Spleen (tissue), 11 donors: Measurements from ENCODE around the gene SUN1. TPM values are rescaled to one million over a fixed set of nuclear protein-coding genes. Genes with fewer than 3 reads are reported as not detected.

Source experiments
- DNase-seq: peaks from one replicate; pipeline ENCODE4 v3.0.0-alpha.2; 2020
- H3K27ac ChIP-seq, 8 donors: fragments of 200-600 bp; sonication (generic) in 7 of 8; 1 replicate in 4 of 8; 2 replicates in 4 of 8; pipeline versions ENCODE4 v1.5.0 to v1.8.0; 2016 to 2021; ENCODE audit warnings: inconsistent platforms in 4 of 8, mild to moderate bottlenecking in 4 of 8, moderate library complexity in 1 of 8
- H3K27me3 ChIP-seq, 7 donors: fragments of 200-600 bp; sonication (generic) in 6 of 7; replicated peaks in 1 of 7; 1 replicate in 4 of 7; 2 replicates in 3 of 7; pipeline versions ENCODE4 v1.5.0 to v1.8.0; 2016 to 2021; ENCODE audit warnings: inconsistent platforms in 3 of 7, mild to moderate bottlenecking in 1 of 7
- H3K36me3 ChIP-seq, 6 donors: fragments of 200-600 bp; sonication (generic) in 5 of 6; 1 replicate in 4 of 6; 2 replicates in 2 of 6; pipeline versions ENCODE4 v1.5.0 to v1.8.0; 2016 to 2021; ENCODE audit warnings: inconsistent platforms in 2 of 6
- H3K4me1 ChIP-seq, 6 donors: fragments of 200-600 bp; sonication (generic) in 5 of 6; 1 replicate in 3 of 6; 2 replicates in 3 of 6; pipeline versions ENCODE4 v1.5.0 to v1.8.0; 2016 to 2021; ENCODE audit warnings: inconsistent platforms in 3 of 6
- H3K4me3 ChIP-seq, 8 donors: fragments of 200-600 bp; sonication (generic) in 7 of 8; 1 replicate in 4 of 8; 2 replicates in 4 of 8; pipeline versions ENCODE4 v1.5.0 to v1.8.0; 2016 to 2021; ENCODE audit warnings: inconsistent platforms in 4 of 8, mild to moderate bottlenecking in 4 of 8, moderate library complexity in 2 of 8
- H3K9me3 ChIP-seq, 8 donors: fragments of 200-600 bp; sonication (generic) in 7 of 8; 1 replicate in 4 of 8; 2 replicates in 4 of 8; pipeline versions ENCODE4 v1.5.0 to v1.8.0; 2016 to 2021; ENCODE audit warnings: inconsistent platforms in 4 of 8
- POLR2A ChIP-seq, 3 donors: fragments of 450-650 bp; IDR thresholded peaks; one replicate each; pipeline ENCODE4 v1.5.1; 2017; ENCODE audit warnings: antibody characterized with exemption in 3 of 3, mild to moderate bottlenecking in 1 of 3
- POLR2AphosphoS5 ChIP-seq, 3 donors: sonication (generic); formaldehyde crosslinking; IDR thresholded peaks; one replicate each; pipeline ENCODE4 v1.5.1; 2017; ENCODE audit warnings: antibody characterized with exemption in 3 of 3
- WGBS, 5 donors: extraction: QIAGEN DNeasy Blood & Tissue Kit in 3 of 5; methylation state at CpG; one replicate each; pipeline versions ENCODE4 v1.1.5 to v1.1.7; 2013 to 2018; 5-methylcytosine and 5-hydroxymethylcytosine counted together
- intact Hi-C: fragments of 100-400 bp; cut with DNase I; formaldehyde crosslinking; loops from one replicate; pipeline ENCODE4 v1.15.0; 2023; ENCODE audit warnings: low total_unique reads
- polyA plus RNA-seq, 3 donors: library from polyadenylated mRNA; stranded (reverse); fragments of 200-250 nt; gene quantifications; one replicate each; pipeline ENCODE4 v1.2.1, GENCODE V29; 2013
- total RNA-seq, 7 donors: library from RNA; depleted of rRNA in 3 of 7; stranded (reverse); fragments of >200 nt in 3 of 7; fragmentation: NEBNext Ultra II Directional in 4 of 7; extraction: Animal tissue kit (Norgen Biotek cat#: 25700) in 4 of 7; gene quantifications; one replicate each; pipeline versions ENCODE4 v1.1.0 to v1.2.1, GENCODE V29; 2016 to 2021
- TF ChIP-seq, protein P1 (sequence below), 11 experiments: fragments of 200-600 bp in 7 of 11; fragments of 450-650 bp in 4 of 11; sonication (generic) in 4 of 11; IDR thresholded peaks in 8 of 11; conservative IDR thresholded peaks in 3 of 11; 1 replicate in 7 of 11; 2 replicates in 4 of 11; pipeline versions ENCODE4 v1.4.0 to v1.8.0; 2016 to 2021; ENCODE audit warnings: antibody characterized with exemption in 11 of 11, inconsistent platforms in 4 of 11, mild to moderate bottlenecking in 1 of 11
- donor health status: healthy with polysubstance abuse.
- donor health status: DM: no; HTN: no; CAD: no; lungs with moderate emphysema.
- donor health status: DM: no; HTN: no; CAD: no.
- donor health status: Bipolar disorder and iron deficiency.
- donor health status: healthy.
- donor health status: DM: no; HTN: no; CAD: no.
- donor health status: DM: yes; HTN: yes; CAD: no.

The SUN1 gene
- total and polyA plus RNA-seq, 10 donors, result 33.2 to 181 (median 135) TPM

DNA sequence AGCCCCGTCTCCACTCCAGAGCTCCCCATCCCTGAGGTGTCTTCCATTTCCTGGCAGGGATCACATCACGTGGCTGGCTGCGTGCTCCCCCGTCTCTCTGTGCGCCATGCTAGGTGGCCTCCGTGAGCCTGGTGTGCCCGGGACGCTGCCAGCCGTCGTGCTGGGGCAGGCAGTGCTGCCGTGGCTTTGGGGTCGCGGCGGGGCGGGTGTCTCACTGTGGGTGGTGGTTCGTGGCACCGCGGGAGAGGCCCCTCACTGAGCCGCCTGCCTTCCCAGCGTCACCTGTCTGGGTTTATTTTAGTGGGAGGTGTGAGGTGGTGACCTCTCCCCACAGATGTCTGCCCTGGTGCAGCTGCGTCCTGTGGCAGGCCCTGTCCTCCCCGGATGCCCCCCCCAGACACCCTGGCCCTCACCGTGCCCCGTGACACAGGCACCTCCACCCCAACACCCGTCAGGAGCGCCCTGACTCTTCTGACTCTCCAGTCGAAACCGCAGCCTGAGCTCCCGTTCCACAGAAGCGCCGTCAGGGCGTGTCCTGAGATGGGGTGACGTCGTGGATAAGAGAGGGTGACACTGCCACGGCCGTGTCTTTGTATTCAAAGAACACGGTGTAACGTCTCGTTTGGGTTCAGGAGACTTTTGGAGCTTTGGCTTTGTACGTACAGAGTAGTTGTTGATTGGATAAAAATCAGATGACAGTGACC lies 62.0 kb downstream of the SUN1 start:
- H3K4me3 ChIP-seq, result no peak overlapping the region

DNA sequence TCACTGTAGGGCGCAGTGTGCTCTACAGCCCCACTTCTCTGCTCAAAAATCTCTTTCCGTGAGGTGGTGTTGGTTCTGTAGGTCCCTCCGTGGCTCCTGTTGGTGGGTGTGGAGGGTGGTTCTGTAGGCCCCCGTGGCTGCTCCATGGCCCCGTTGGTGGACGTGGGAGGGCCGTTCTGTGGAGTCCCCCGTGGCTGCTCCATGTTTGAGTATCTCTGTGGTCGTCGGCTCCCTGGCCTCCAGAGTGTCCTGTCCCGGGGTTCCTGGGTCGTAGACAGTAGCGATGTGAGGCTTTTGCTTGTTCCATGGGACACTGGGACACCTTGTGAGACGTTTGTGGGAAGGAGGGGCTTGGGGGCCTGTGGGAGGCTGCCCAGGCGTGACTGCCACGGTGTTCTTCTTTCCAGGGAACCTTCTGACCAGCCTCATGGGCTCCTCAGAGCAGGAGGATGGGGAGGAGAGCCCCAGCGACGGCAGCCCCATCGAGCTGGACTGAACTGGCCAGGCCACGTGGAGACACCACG lies 62.7 kb downstream of the SUN1 start:
- DNase-seq, result peak; percentile 58

More for the DNA sequence above, 62.0 kb downstream of the SUN1 start:
- peak; percentile 71 for DNase-seq
- 91 to 97% (median 94%) methylated on average over 19 to 40 of the region's 40 CpGs for WGBS, 5 donors
- Histone ChIP-seq H3K36me3 (peaks cover 0 to 93% (median 75%) of the 10 kb centered on the region in 6 donors), H3K27me3 (no peaks in the 10 kb centered on the region), H3K4me1 (peaks cover 0 to 23% (median 10%) of the 10 kb centered on the region in 6 donors), H3K27ac (no peak overlapping the region), H3K9me3 (no peaks in the 10 kb centered on the region)
- no peak for TF ChIP-seq POLR2A (IDR thresholded peaks at IDR 0.05)
- peak in 1 of 3 donors; percentile 61 for TF ChIP-seq POLR2AphosphoS5 (IDR thresholded peaks at IDR 0.05)
- intact Hi-C loops, result no loop called here

DNA sequence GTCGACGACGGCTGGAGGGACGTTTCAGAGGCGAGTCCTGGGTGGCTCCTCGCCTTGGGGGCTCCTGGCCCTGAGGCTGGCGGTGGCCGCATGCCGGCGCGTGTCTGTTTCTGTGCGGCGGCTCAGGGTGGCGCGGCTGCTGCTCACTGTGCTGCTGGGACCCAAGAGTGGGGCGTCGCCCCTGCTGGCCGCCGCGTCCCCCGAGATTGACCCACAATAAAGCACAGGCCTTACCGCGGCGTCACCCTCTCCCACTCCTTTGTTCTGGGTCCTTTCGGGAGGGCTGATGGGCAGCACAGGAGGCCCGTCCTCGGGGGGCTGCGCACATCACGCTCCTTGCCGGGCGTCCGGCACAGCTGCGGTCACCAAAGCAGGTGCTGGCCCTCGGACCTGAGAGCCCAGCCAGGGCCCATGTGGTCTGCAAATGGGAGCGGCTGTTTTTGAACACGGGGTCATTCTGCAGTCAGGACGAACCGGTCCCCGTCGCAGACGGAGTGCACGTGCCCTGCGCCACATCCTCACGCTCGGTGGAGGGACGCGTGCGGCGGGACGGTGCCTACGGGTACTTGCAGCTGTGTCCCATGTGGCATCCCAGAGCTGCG lies 63.3 kb downstream of the SUN1 start:
- Histone ChIP-seq H3K27me3 (no peaks in the 10 kb centered on the region), H3K4me3 (no peak overlapping the region), H3K9me3 (no peaks in the 10 kb centered on the region), H3K36me3 (peaks cover 0 to 100% (median 72%) of the 10 kb centered on the region in 6 donors), H3K4me1 (peaks cover 0 to 26% (median 10%) of the 10 kb centered on the region in 6 donors), H3K27ac (no peak overlapping the region)
- WGBS, 5 donors, result 94 to 97% (median 96%) methylated on average over 44 to 52 of the region's 52 CpGs
- TF ChIP-seq POLR2A (IDR thresholded peaks at IDR 0.05), result no peak
- TF ChIP-seq POLR2AphosphoS5 (IDR thresholded peaks at IDR 0.05), result peak in 2 of 3 donors; percentile 9 to 56
- peak; percentile 75 for DNase-seq
- intact Hi-C loops, result no loop called here

More for the DNA sequence above, 62.7 kb downstream of the SUN1 start:
- Histone ChIP-seq H3K4me1 (peaks cover 0 to 25% (median 10%) of the 10 kb centered on the region in 6 donors), H3K36me3 (peaks cover 0 to 98% (median 74%) of the 10 kb centered on the region in 6 donors), H3K27ac (no peak overlapping the region), H3K9me3 (no peaks in the 10 kb centered on the region), H3K4me3 (no peak overlapping the region), H3K27me3 (no peaks in the 10 kb centered on the region)
- TF ChIP-seq, protein P1, sequence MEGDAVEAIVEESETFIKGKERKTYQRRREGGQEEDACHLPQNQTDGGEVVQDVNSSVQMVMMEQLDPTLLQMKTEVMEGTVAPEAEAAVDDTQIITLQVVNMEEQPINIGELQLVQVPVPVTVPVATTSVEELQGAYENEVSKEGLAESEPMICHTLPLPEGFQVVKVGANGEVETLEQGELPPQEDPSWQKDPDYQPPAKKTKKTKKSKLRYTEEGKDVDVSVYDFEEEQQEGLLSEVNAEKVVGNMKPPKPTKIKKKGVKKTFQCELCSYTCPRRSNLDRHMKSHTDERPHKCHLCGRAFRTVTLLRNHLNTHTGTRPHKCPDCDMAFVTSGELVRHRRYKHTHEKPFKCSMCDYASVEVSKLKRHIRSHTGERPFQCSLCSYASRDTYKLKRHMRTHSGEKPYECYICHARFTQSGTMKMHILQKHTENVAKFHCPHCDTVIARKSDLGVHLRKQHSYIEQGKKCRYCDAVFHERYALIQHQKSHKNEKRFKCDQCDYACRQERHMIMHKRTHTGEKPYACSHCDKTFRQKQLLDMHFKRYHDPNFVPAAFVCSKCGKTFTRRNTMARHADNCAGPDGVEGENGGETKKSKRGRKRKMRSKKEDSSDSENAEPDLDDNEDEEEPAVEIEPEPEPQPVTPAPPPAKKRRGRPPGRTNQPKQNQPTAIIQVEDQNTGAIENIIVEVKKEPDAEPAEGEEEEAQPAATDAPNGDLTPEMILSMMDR (IDR thresholded peaks at IDR 0.05 in 8 of 11, conservative IDR thresholded peaks at IDR 0.05 in 3 of 11), result no peak
- TF ChIP-seq POLR2AphosphoS5 (IDR thresholded peaks at IDR 0.05) (no peak), POLR2A (IDR thresholded peaks at IDR 0.05) (no peak)
- intact Hi-C loops, result no loop called here
- 90 to 94% (median 94%) methylated on average over 8 to 21 of the region's 21 CpGs for WGBS, 5 donors

DNA sequence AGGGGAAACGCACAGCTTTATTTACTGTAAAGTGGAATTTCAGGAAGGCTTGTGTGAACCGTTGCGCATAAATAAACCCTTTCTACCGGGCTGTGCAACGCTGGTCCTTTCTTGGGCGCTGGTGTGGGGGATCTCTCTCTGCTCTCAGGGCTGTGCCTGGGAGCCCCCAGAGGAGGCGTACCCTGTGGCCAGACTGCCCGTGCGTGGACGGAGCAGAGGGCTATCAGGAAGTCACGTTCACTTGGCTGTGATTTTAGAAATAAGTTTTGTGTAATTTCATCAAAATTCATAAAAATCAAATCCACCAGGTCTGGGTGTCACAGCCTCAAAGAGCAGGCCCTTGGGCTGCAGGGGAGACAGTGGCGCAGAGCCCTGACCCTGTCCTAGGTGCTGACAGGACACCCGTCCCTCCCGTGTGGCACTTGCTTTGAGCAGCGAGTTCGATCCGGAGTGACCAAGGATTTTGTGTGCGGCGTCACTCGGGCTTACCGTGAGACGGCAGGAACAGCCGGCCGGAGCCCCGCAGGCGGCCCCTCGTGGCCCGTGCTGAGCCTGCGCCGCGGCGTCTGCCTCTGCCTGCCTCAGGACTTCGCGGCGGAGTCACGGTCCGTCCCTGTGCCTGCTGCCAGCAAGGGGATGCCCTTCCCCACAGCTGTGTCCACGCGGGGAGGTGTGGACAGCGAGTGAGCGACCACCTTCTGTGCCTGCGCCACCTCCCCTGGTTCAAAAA lies 64.2 kb downstream of the SUN1 start:
- peaks cover 0 to 5% (median 0%) of the 10 kb centered on the region in 7 donors for H3K27me3 ChIP-seq
- intact Hi-C loops, result no loop called here
- no peak overlapping the region for H3K27ac ChIP-seq
- H3K4me1 ChIP-seq, result peaks cover 0 to 35% (median 18%) of the 10 kb centered on the region in 6 donors
- TF ChIP-seq POLR2A (IDR thresholded peaks at IDR 0.05), result no peak
- TF ChIP-seq POLR2AphosphoS5 (IDR thresholded peaks at IDR 0.05), result peak in 1 of 3 donors; percentile 44
- H3K4me3 ChIP-seq, result no peak overlapping the region
- H3K36me3 ChIP-seq, result peaks cover 0 to 93% (median 63%) of the 10 kb centered on the region in 6 donors
- no peaks in the 10 kb centered on the region for H3K9me3 ChIP-seq
- WGBS, 5 donors, result 92 to 96% (median 95%) methylated on average over 41 to 42 of the region's 42 CpGs
- DNase-seq, result peak; percentile 72

DNA sequence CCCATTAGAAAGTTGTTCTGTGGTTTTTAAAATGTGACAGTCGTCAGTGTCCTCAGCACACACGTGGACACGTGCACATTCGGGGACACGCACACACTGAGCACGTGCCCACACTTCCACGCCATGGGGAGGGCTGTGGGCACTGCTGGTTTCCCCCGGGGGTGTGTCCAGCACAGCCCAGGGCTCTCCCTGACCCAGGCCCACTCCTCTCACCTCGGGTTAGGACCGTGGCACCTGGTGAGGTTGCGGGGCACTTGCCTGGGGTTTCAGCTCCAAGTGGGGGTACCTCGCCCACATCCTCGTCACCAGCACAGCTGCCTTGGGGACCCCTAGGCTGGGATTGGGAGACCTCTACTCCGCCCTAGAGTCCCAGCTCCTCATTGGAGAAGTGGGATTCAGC lies 64.8 kb downstream of the SUN1 start:
- DNase-seq, result peak; percentile 71
- WGBS, 5 donors, result 84 to 91% (median 89%) methylated on average over 7 to 14 of the region's 14 CpGs
- TF ChIP-seq POLR2AphosphoS5 (IDR thresholded peaks at IDR 0.05), result peak in 2 of 3 donors; percentile 5 to 32
- TF ChIP-seq, protein P1 (IDR thresholded peaks at IDR 0.05 in 8 of 11, conservative IDR thresholded peaks at IDR 0.05 in 3 of 11), result no peak
- intact Hi-C loops, result no loop called here
- peaks cover 0 to 5% (median 0%) of the 10 kb centered on the region in 7 donors for H3K27me3 ChIP-seq
- peaks cover 0 to 87% (median 57%) of the 10 kb centered on the region in 6 donors for H3K36me3 ChIP-seq
- no peak overlapping the region for H3K4me3 ChIP-seq
- peaks cover 0 to 40% (median 19%) of the 10 kb centered on the region in 6 donors for H3K4me1 ChIP-seq
- no peaks in the 10 kb centered on the region for H3K9me3 ChIP-seq
- H3K27ac ChIP-seq, result no peak overlapping the region
